HEK293 (cell line): ENCODE results near the gene APLP2.

Source experiments
- ATF2 ChIP-seq: fragments of 450-650 bp; formaldehyde crosslinking; IDR thresholded peaks from 2 replicates; pipeline ENCODE4 v1.5.1; 2016; ENCODE audit warnings: missing biosample characterization, missing genetic modification characterization, low read depth
- BCL6B ChIP-seq: fragments of 450-650 bp; formaldehyde crosslinking; IDR thresholded peaks from 2 replicates; pipeline ENCODE4 v1.5.1; 2017; ENCODE audit warnings: missing biosample characterization, missing genetic modification characterization
- EGR2 ChIP-seq: fragments of 450-650 bp; formaldehyde crosslinking; IDR thresholded peaks from 2 replicates; pipeline ENCODE4 v1.5.1; 2016; ENCODE audit warnings: low read depth, missing biosample characterization, missing genetic modification characterization
- KLF1 ChIP-seq: fragments of 450-650 bp; formaldehyde crosslinking; IDR thresholded peaks from 2 replicates; pipeline ENCODE4 v1.5.1; 2016; ENCODE audit warnings: missing biosample characterization, missing genetic modification characterization
- RBAK ChIP-seq: fragments of 450-650 bp; formaldehyde crosslinking; IDR thresholded peaks from 2 replicates; pipeline ENCODE4 v1.5.1; 2016; ENCODE audit warnings: missing biosample characterization, missing genetic modification characterization
- SCRT2 ChIP-seq: fragments of 450-650 bp; formaldehyde crosslinking; IDR thresholded peaks from 2 replicates; pipeline ENCODE4 v1.5.1; 2016; ENCODE audit warnings: missing biosample characterization, missing genetic modification characterization
- SP3 ChIP-seq: fragments of 450-650 bp; formaldehyde crosslinking; IDR thresholded peaks from 2 replicates; pipeline ENCODE4 v1.5.1; 2016; ENCODE audit warnings: missing biosample characterization, missing genetic modification characterization
- TCF7L2 ChIP-seq: IDR thresholded peaks from 2 replicates; pipeline ENCODE4 v1.6.1; 2011; ENCODE audit warnings: low read depth, mild to moderate bottlenecking, inconsistent platforms, low read length, moderate library complexity, borderline replicate concordance
- TSHZ1 ChIP-seq: fragments of 450-650 bp; formaldehyde crosslinking; IDR thresholded peaks from 2 replicates; pipeline ENCODE4 v1.5.1; 2016; ENCODE audit warnings: missing biosample characterization, missing genetic modification characterization, borderline replicate concordance
- YY2 ChIP-seq: fragments of 450-650 bp; formaldehyde crosslinking; IDR thresholded peaks from 2 replicates; pipeline ENCODE4 v1.5.1; 2016; ENCODE audit warnings: missing biosample characterization, missing genetic modification characterization
- ZBTB11 ChIP-seq: fragments of 450-650 bp; formaldehyde crosslinking; conservative IDR thresholded peaks from 2 replicates; pipeline ENCODE4 v1.5.1; 2016; ENCODE audit warnings: low read depth, missing biosample characterization, missing genetic modification characterization
- ZNF155 ChIP-seq: fragments of 450-650 bp; formaldehyde crosslinking; IDR thresholded peaks from 2 replicates; pipeline ENCODE4 v1.5.1; 2016; ENCODE audit warnings: missing biosample characterization, missing genetic modification characterization
- ZNF175 ChIP-seq: fragments of 450-650 bp; formaldehyde crosslinking; IDR thresholded peaks from 2 replicates; pipeline ENCODE4 v1.5.1; 2016; ENCODE audit warnings: missing biosample characterization, missing genetic modification characterization
- ZNF26 ChIP-seq: fragments of 450-650 bp; formaldehyde crosslinking; IDR thresholded peaks from 2 replicates; pipeline ENCODE4 v1.5.1; 2016; ENCODE audit warnings: missing biosample characterization, missing genetic modification characterization
- ZNF274 ChIP-seq, 2 experiments: fragments of 200-500 bp in 1 of 2; fragments of 450-650 bp in 1 of 2; sonication (Bioruptor generic) in 1 of 2; formaldehyde crosslinking in 1 of 2; IDR thresholded peaks; 2 replicates each; pipeline versions ENCODE4 v1.5.1 to v1.6.1; 2014 to 2016; ENCODE audit warnings: borderline replicate concordance in 1 of 2, inconsistent platforms in 1 of 2, low read length in 1 of 2, missing biosample characterization in 1 of 2, missing genetic modification characterization in 1 of 2
- ZNF324 ChIP-seq: fragments of 450-650 bp; formaldehyde crosslinking; IDR thresholded peaks from 2 replicates; pipeline ENCODE4 v1.5.1; 2016; ENCODE audit warnings: missing biosample characterization, missing genetic modification characterization
- ZNF350 ChIP-seq: fragments of 450-650 bp; formaldehyde crosslinking; IDR thresholded peaks from 2 replicates; pipeline ENCODE4 v1.5.0; 2017; ENCODE audit warnings: missing biosample characterization, mild to moderate bottlenecking, missing genetic modification characterization
- ZNF398 ChIP-seq: fragments of 450-650 bp; formaldehyde crosslinking; IDR thresholded peaks from 2 replicates; pipeline ENCODE4 v1.5.1; 2017; ENCODE audit warnings: missing biosample characterization, missing genetic modification characterization
- ZNF416 ChIP-seq: fragments of 450-650 bp; formaldehyde crosslinking; IDR thresholded peaks from 2 replicates; pipeline ENCODE4 v1.5.1; 2016; ENCODE audit warnings: missing biosample characterization, missing genetic modification characterization
- ZNF426 ChIP-seq: fragments of 450-650 bp; formaldehyde crosslinking; IDR thresholded peaks from 2 replicates; pipeline ENCODE4 v1.5.1; 2017; ENCODE audit warnings: missing biosample characterization, missing genetic modification characterization, mild to moderate bottlenecking, inconsistent platforms, moderate library complexity
- ZNF48 ChIP-seq: fragments of 450-650 bp; formaldehyde crosslinking; IDR thresholded peaks from 2 replicates; pipeline ENCODE4 v1.5.1; 2016; ENCODE audit warnings: missing biosample characterization, missing genetic modification characterization
- ZNF513 ChIP-seq: fragments of 450-650 bp; IDR thresholded peaks from 2 replicates; pipeline ENCODE4 v1.5.1; 2018; ENCODE audit warnings: missing biosample characterization, missing genetic modification characterization
- ZNF600 ChIP-seq: fragments of 450-650 bp; formaldehyde crosslinking; IDR thresholded peaks from 2 replicates; pipeline ENCODE4 v1.5.1; 2016; ENCODE audit warnings: missing biosample characterization, missing genetic modification characterization
- ZNF621 ChIP-seq: fragments of 450-650 bp; formaldehyde crosslinking; IDR thresholded peaks from 2 replicates; pipeline ENCODE4 v1.5.1; 2017; ENCODE audit warnings: missing biosample characterization, missing genetic modification characterization
- ZNF777 ChIP-seq: fragments of 450-650 bp; formaldehyde crosslinking; IDR thresholded peaks from 2 replicates; pipeline ENCODE4 v1.5.1; 2017; ENCODE audit warnings: missing biosample characterization, missing genetic modification characterization, borderline replicate concordance

Gene APLP2

GRCh38 chr11:130103296-130103814 lies 33.7 kb downstream of the APLP2 start (continued):
- no peak for TF ChIP-seq ZBTB11 (tag by site-specific recombination)
- TF ChIP-seq ZNF350 (tag by site-specific recombination): no peak
- no peak for TF ChIP-seq ZNF175 (tag by site-specific recombination)
- peak; percentile 45; the same call in 1 of the 2 replicates for TF ChIP-seq ATF2
- TF ChIP-seq ZNF513 (tag by site-specific recombination): no peak
- TF ChIP-seq YY2 (tag by site-specific recombination): no peak
- TF ChIP-seq EGR2 (tag by site-specific recombination): no peak
- TF ChIP-seq ZNF426 (tag by site-specific recombination): no peak
- no peak for TF ChIP-seq ZNF274 (IDR thresholded peaks at IDR 0.05; ENCODE audit: low read length)
- TF ChIP-seq ZNF274 (tag by site-specific recombination; IDR thresholded peaks at IDR 0.05; ENCODE audit: borderline replicate concordance): no peak
- TF ChIP-seq ZNF155: no peak
- TF ChIP-seq KLF1 (tag by site-specific recombination): no peak
- TF ChIP-seq ZNF621 (tag by site-specific recombination): no peak
- TF ChIP-seq ZNF48 (tag by site-specific recombination): no peak
- 0 out of 2 replicates have a peak, but pooled peaks have one; percentile 40 for TF ChIP-seq TSHZ1 (tag by site-specific recombination)
- TF ChIP-seq ZNF398 (tag by site-specific recombination): no peak
- no peak for TF ChIP-seq ZNF777 (tag by site-specific recombination)
- no peak for TF ChIP-seq ZNF26 (tag by site-specific recombination)
- peak; percentile 65 for TF ChIP-seq SCRT2 (tag by site-specific recombination)
- no peak for TF ChIP-seq SP3 (tag by site-specific recombination)
- TF ChIP-seq ZNF600 (tag by site-specific recombination): no peak
- no peak for TF ChIP-seq BCL6B (tag by site-specific recombination)
- no peak for TF ChIP-seq RBAK (tag by site-specific recombination)
- TF ChIP-seq ZNF416 (tag by site-specific recombination): no peak
- TF ChIP-seq ZNF324 (tag by site-specific recombination): peak; percentile 37; the same call in 1 of the 2 replicates
- TF ChIP-seq TCF7L2: peak; percentile 26; the same call in 1 of the 2 replicates
